Kidney (tissue), 14 donors: ENCODE measurements around the gene TP63. TPM values are rescaled to one million over a fixed set of nuclear protein-coding genes. Genes with fewer than 3 reads are reported as not detected.

Experiments used
- DNase-seq, 5 donors: peaks; one replicate each; pipeline ENCODE4 v3.0.0-alpha.2; 2013 to 2020
- FAIRE-seq: peaks from 2 replicates; lab custom pipeline; 2012; peaks lifted over from hg19 to GRCh38; lab: Jason Lieb, UNC
- H3K27ac ChIP-seq, 2 donors: one replicate each; pipeline ENCODE4 v1.7.0; 2013; ENCODE audit warnings: low read depth in 2 of 2, low read length in 2 of 2, inconsistent platforms in 1 of 2
- H3K27me3 ChIP-seq: one replicate; pipeline ENCODE4 v1.7.1; 2013; ENCODE audit warnings: low read length, inconsistent platforms; ENCODE audit not compliant: control insufficient read depth, insufficient read depth
- H3K36me3 ChIP-seq, 3 donors: one replicate each; pipeline versions ENCODE4 v1.7.0 to v1.7.1; 2013; ENCODE audit warnings: low read length in 3 of 3, control low read depth in 1 of 3, inconsistent platforms in 1 of 3; ENCODE audit not compliant: insufficient read depth in 3 of 3, control insufficient read depth in 2 of 3
- H3K4me1 ChIP-seq, 3 donors: one replicate each; pipeline versions ENCODE4 v1.7.0 to v1.7.1; 2013; ENCODE audit warnings: low read length in 3 of 3, inconsistent platforms in 1 of 3, low read depth in 1 of 3; ENCODE audit not compliant: control insufficient read depth in 2 of 3, insufficient read depth in 2 of 3
- H3K4me3 ChIP-seq, 3 donors: one replicate each; pipeline versions ENCODE4 v1.7.0 to v1.8.1; 2013; ENCODE audit warnings: low read length in 3 of 3, control low read depth in 1 of 3, inconsistent platforms in 1 of 3
- H3K9ac ChIP-seq, 3 donors: one replicate each; pipeline versions ENCODE4 v1.7.0 to v1.7.1; 2013; ENCODE audit warnings: low read length in 3 of 3, control low read depth in 1 of 3, inconsistent platforms in 1 of 3
- H3K9me3 ChIP-seq, 3 donors: one replicate each; pipeline versions ENCODE4 v1.7.0 to v1.7.1; 2013; ENCODE audit warnings: low read length in 3 of 3, control low read depth in 1 of 3, inconsistent platforms in 1 of 3; ENCODE audit not compliant: control insufficient read depth in 2 of 3, insufficient read depth in 1 of 3
- intact Hi-C: fragments of 100-400 bp; cut with DNase I; formaldehyde crosslinking; loops from one replicate; pipeline ENCODE4 v1.11.1; 2022
- polyA plus RNA-seq: library from polyadenylated mRNA; stranded (reverse); fragments of 350-450 nt; fragmentation: Illumina TruSeq; extraction: RNeasy Lipid Tissue Mini Kit (QIAGEN cat#74804); gene quantifications from one replicate; pipeline ENCODE4 v1.2.3, GENCODE V29; 2014; ENCODE audit warnings: low read depth, low replicate concordance; ENCODE audit not compliant: insufficient read depth
- total RNA-seq: library from RNA; stranded (reverse); fragmentation: NEBNext Ultra II Directional; extraction: Animal tissue kit (Norgen Biotek cat#: 25700); gene quantifications from one replicate; pipeline ENCODE4 v1.2.1, GENCODE V29; 2021
- TF ChIP-seq, protein P1 (sequence below): IDR thresholded peaks from 3 replicates; pipeline ENCODE4 v1.5.1; 2012; ENCODE audit warnings: mild to moderate bottlenecking, moderate library complexity, borderline replicate concordance; ENCODE audit not compliant: insufficient read depth; ENCODE audit errors: extremely low read depth
- donor health status: control.
- donor health status: control.
- donor health status: control.
- donor health status: control.
- donor health status: control.
- donor health status: DM: yes; HTN: yes; CAD: no.
- donor health status: Normal renal cell carcinoma (clear cell type).

Gene TP63
- total and polyA plus RNA-seq, 2 donors from 2014 or later, result 0.13 to 1.1 TPM

GRCh38 chr3:189890496-189890895, 259.3 kb downstream of the TP63 start:
- Histone ChIP-seq H3K27me3 (no peaks in the 10 kb centered on the region), H3K4me3 (no peak overlapping the region), H3K4me1 (no peaks in the 10 kb centered on the region), H3K27ac (no peak overlapping the region), H3K9me3 (no peaks in the 10 kb centered on the region), H3K36me3 (no peaks in the 10 kb centered on the region), H3K9ac (no peak overlapping the region)
- intact Hi-C loops, result no loop called here
- DNase-seq (no peak), FAIRE-seq (no peak)
- TF ChIP-seq, protein P1, sequence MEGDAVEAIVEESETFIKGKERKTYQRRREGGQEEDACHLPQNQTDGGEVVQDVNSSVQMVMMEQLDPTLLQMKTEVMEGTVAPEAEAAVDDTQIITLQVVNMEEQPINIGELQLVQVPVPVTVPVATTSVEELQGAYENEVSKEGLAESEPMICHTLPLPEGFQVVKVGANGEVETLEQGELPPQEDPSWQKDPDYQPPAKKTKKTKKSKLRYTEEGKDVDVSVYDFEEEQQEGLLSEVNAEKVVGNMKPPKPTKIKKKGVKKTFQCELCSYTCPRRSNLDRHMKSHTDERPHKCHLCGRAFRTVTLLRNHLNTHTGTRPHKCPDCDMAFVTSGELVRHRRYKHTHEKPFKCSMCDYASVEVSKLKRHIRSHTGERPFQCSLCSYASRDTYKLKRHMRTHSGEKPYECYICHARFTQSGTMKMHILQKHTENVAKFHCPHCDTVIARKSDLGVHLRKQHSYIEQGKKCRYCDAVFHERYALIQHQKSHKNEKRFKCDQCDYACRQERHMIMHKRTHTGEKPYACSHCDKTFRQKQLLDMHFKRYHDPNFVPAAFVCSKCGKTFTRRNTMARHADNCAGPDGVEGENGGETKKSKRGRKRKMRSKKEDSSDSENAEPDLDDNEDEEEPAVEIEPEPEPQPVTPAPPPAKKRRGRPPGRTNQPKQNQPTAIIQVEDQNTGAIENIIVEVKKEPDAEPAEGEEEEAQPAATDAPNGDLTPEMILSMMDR, result no peak

DNA sequence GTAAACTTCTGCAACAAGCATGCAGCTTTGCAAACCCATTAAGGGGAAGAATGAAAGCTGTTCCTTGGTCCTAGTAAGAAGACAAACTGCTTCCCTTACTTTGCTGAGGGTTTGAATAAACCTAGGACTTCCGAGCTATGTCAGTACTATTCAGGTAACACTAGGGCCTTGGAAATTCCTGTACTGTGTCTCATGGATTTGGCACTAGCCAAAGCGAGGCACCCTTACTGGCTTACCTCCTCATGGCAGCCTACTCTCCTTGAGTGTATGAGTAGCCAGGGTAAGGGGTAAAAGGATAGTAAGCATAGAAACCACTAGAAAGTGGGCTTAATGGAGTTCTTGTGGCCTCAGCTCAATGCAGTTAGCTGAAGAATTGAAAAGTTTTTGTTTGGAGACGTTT, 265.3 kb downstream of the TP63 start:
- Histone ChIP-seq H3K27ac (no peak overlapping the region), H3K27me3 (no peaks in the 10 kb centered on the region), H3K9ac (no peak overlapping the region), H3K36me3 (no peaks in the 10 kb centered on the region), H3K4me3 (no peak overlapping the region), H3K4me1 (no peaks in the 10 kb centered on the region), H3K9me3 (no peaks in the 10 kb centered on the region)
- TF ChIP-seq, protein P1, result no peak
- FAIRE-seq, result no peak
- no peak for DNase-seq
- intact Hi-C loops, result no loop called here

DNA sequence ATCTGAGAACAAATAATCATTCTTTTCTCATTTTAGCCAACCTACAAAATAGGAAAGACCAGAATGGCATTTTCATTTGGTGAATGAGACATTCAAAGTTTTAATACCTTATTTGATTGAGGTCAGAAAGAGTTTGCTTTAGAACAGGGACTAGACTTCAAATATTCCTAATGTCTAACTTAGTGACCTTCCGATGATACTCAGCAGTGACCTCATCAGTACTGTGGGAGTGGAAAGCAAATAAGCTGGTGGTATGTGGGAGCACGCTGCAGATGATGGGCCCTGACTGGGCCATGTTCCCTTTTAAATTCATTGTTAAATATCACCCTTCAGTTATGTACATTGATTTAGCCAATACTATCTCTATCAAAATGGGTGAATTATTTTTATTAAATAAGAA, 266.2 kb downstream of the TP63 start:
- Histone ChIP-seq H3K4me3 (no peak overlapping the region), H3K36me3 (no peaks in the 10 kb centered on the region), H3K9me3 (no peaks in the 10 kb centered on the region), H3K27me3 (no peaks in the 10 kb centered on the region), H3K27ac (no peak overlapping the region), H3K4me1 (no peaks in the 10 kb centered on the region), H3K9ac (no peak overlapping the region)
- DNase-seq, result no peak
- intact Hi-C loops, result no loop called here
- FAIRE-seq, result no peak
- TF ChIP-seq, protein P1, result no peak

GRCh38 chr3:189898559-189899153, 267.5 kb downstream of the TP63 start:
- TF ChIP-seq, protein P1, result no peak
- no peak for FAIRE-seq
- no peaks in the 10 kb centered on the region for H3K9me3 ChIP-seq
- H3K36me3 ChIP-seq, result no peaks in the 10 kb centered on the region
- H3K4me1 ChIP-seq, result no peaks in the 10 kb centered on the region
- no peak overlapping the region for H3K4me3 ChIP-seq
- H3K27me3 ChIP-seq, result no peaks in the 10 kb centered on the region
- DNase-seq, result no peak
- H3K9ac ChIP-seq, result no peak overlapping the region
- no peak overlapping the region for H3K27ac ChIP-seq
- intact Hi-C loops, result no loop called here
